ENCODE results near the gene ATPAF1.
"Not testable (repeated sequence)": the region's sequence is repeated elsewhere in the genome, so short reads cannot be mapped to it uniquely, and the experiment has no call there.

The ATPAF1 gene

DNA sequence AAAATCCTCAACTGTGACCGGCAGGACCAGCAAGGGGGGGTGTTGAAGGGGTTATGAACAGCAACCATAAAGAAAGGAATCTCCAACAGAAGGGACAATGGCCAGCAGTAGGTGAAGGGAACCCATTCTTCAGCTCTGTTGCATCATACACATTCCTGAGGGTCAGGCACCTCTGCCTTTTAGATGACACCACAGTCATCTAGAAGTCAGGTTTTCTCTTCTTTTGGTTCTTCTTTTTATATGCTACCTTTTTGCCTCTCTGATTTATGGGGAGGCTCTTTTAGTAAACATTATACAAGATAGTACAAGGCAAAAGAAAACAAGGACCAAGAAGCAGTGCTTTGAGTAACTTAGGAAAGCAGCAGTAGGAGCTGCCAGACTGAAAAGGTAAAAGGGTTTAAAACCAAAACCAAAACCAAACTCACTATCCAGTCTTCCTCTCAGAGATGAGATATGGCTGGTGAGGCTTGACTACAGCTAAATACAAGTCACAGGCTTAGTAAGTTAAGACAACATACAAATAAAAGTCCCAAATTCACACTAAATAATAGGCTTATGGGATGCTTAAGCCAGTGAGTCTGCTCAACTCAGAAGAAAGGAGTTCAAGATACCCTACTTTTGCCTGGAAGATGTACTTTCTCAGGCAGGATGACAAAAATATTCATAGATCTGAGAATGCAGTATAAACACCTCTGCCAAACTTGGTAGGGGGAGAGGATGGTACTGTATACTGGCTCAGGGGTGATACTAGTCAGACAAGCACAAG lies 7.6 kb upstream of the ATPAF1 start:
- H3K27me3 ChIP-seq (ENCODE audit: control insufficient read depth, insufficient read depth, low read length): no peaks in the 10 kb centered on the region
- H3K9ac ChIP-seq (ENCODE audit: low read length): no peak overlapping the region
- no peak overlapping the region for H3K4me3 ChIP-seq (ENCODE audit: low read length)
- peaks cover 2% of the 10 kb centered on the region for H3K36me3 ChIP-seq (ENCODE audit: control insufficient read depth, insufficient read depth, low read length)
- no peaks in the 10 kb centered on the region for H3K4me1 ChIP-seq (ENCODE audit: control insufficient read depth, insufficient read depth, low read length)
- no peak overlapping the region for H3K27ac ChIP-seq (ENCODE audit: low read depth, low read length)

DNA sequence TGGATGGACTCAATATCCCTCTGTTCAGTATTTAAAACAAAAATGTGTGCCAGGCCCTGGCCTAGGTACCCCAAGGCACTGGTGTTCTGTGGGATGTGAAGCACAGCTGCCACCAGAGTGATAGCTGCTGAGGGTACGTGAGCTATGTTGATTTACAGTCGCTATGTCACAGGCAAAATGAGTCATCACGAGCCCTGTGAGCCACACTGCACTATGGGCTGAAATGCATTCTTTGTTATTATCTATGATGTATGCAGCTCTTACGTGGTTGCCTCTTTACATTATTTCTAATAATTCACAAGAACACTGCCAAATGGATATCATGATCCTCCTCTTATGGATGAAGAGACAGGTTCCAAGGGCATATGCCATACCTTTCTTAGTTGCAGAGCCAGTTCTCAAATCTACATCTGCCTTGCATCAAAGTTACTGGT lies 5.6 kb upstream of the ATPAF1 start:
- Histone ChIP-seq H3K4me3 (ENCODE audit: low read length) (no peak overlapping the region), H3K27ac (ENCODE audit: low read depth, low read length) (no peak overlapping the region), H3K4me1 (ENCODE audit: control insufficient read depth, insufficient read depth, low read length) (no peaks in the 10 kb centered on the region), H3K27me3 (ENCODE audit: control insufficient read depth, insufficient read depth, low read length) (no peaks in the 10 kb centered on the region), H3K9ac (ENCODE audit: low read length) (no peak overlapping the region), H3K36me3 (ENCODE audit: control insufficient read depth, insufficient read depth, low read length) (peaks cover 2% of the 10 kb centered on the region)

DNA sequence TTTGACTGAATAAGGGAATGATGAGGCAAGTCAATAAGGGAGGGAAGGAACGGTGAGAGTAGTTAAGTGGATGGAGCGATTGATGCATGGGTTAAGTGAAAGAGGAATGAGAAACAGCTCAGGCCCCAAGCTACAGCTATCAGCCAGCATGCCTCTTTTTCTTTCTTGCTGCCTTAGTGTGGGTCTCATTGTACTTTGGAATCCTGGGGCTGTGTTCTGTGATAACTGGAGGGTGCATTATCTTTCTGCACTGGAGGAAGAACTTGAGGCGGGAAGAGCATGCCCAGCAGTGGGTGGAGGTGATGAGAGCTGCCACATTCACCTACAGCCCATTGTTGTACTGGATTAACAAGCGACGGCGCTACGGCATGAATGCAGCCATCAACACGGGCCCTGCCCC lies 4.5 kb upstream of the ATPAF1 start:
- Histone ChIP-seq H3K36me3 (ENCODE audit: control insufficient read depth, insufficient read depth, low read length) (peaks cover 2% of the 10 kb centered on the region), H3K4me3 (ENCODE audit: low read length) (no peak overlapping the region), H3K9ac (ENCODE audit: low read length) (no peak overlapping the region), H3K4me1 (ENCODE audit: control insufficient read depth, insufficient read depth, low read length) (no peaks in the 10 kb centered on the region), H3K27me3 (ENCODE audit: control insufficient read depth, insufficient read depth, low read length) (no peaks in the 10 kb centered on the region), H3K27ac (ENCODE audit: low read depth, low read length) (no peak overlapping the region)

DNA sequence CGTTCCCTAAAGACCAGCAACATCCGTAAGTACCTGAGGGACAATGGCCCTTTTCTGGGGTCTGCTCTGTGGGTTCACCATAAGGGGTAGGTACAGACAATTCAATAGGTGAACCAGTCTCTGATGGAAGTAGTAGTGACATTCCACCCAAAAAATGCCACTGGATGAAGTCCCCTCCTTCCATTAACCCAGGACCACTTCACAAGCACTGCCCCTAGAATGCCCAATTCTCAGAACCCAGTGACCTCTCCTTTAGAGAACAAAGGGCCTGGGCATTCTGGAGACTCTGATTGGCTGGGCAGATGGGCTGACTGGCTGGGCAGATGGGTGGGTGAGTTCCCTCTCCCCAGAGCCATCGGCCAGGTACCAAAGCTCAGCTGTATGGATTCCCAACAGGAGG lies 3.4 kb upstream of the ATPAF1 start, which contains the start of gene TEX38:
Gene TEX38 (plus strand): TSS at position 301 of the 400 bp plus-strand sequence. CDS start 81 bp downstream, at position 382.
- H3K27ac ChIP-seq (ENCODE audit: low read depth, low read length): no peak within 1 kb of the TSS
- no peak within 1 kb of the TSS for H3K4me3 ChIP-seq (ENCODE audit: low read length)
- H3K27me3 ChIP-seq (ENCODE audit: control insufficient read depth, insufficient read depth, low read length): no peaks in the 10 kb centered on the region
- H3K36me3 ChIP-seq (ENCODE audit: control insufficient read depth, insufficient read depth, low read length): no peaks in the 10 kb centered on the region
- H3K4me1 ChIP-seq (ENCODE audit: control insufficient read depth, insufficient read depth, low read length): peaks cover 9% of the 10 kb centered on the region
- H3K9ac ChIP-seq (ENCODE audit: low read length): no peak within 1 kb of the TSS

DNA sequence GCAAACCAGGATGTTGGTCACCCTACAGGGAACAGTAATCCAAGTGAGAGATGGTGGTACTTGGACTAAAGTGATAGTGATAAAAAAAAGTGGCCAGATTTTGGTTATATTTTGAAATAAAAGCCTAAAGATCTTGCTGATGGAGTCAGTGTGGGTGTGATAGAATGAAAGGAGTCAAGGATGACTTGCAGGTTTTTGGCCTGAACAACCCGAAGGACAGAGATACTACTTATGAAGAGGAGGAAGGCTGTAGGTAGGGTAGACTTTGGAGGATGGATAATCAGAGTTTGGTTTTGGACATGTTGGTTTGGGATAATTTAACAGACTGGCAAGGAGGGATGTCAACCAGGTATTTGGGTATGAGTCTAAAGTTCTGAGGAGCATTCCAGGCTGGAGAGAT lies 2.0 kb upstream of the ATPAF1 start:
- no peak overlapping the region for H3K4me3 ChIP-seq (ENCODE audit: low read length)
- no peak overlapping the region for H3K9ac ChIP-seq (ENCODE audit: low read length)
- peaks cover 15% of the 10 kb centered on the region for H3K4me1 ChIP-seq (ENCODE audit: control insufficient read depth, insufficient read depth, low read length)
- peaks cover 1% of the 10 kb centered on the region for H3K36me3 ChIP-seq (ENCODE audit: control insufficient read depth, insufficient read depth, low read length)
- H3K27me3 ChIP-seq (ENCODE audit: control insufficient read depth, insufficient read depth, low read length): no peaks in the 10 kb centered on the region
- H3K27ac ChIP-seq (ENCODE audit: low read depth, low read length): no peak overlapping the region

DNA sequence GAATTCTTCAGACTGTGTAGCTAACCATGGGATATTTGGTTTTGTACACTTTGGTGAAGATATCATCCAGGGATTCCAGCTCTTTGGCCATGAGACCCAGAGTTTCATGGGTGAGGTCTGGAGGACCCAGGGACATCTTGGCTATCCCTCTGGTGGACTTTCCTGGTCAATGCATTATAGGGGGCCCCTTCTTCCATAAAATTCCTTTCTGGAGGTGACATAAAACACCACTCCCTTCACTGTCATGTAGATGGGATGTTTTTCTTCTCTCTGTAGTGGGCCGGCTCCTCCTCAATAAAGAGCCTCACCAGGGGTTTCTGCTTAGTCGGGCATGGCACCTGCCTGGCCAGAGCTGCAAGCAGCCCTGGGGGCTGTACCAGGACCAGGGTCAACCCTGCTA lies 2.2 kb downstream of the ATPAF1 start:
- Histone ChIP-seq H3K27me3 (ENCODE audit: control insufficient read depth, insufficient read depth, low read length) (no peaks in the 10 kb centered on the region), H3K27ac (ENCODE audit: low read depth, low read length) (no peak overlapping the region), H3K9ac (ENCODE audit: low read length) (no peak overlapping the region), H3K36me3 (ENCODE audit: control insufficient read depth, insufficient read depth, low read length) (peaks cover 5% of the 10 kb centered on the region), H3K4me1 (ENCODE audit: control insufficient read depth, insufficient read depth, low read length) (peaks cover 15% of the 10 kb centered on the region), H3K4me3 (ENCODE audit: low read length) (no peak overlapping the region)

DNA sequence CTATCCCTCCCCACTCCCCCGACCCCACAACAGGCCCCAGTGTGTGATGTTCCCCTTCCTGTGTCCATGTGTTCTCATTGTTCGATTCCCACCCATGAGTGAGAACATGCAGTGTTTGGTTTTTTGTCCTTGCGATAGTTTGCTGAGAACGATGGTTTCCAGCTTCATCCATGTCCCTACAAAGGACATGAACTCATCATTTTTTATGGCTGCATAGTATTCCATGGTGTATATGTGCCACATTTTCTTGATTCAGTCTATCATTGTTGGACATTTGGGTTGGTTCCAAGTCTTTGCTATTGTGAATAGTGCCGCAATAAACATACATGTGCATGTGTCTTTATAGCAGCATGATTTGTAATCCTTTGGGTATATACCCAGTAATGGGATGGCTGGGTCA lies 5.2 kb downstream of the ATPAF1 start:
- not testable (repeated sequence) for H3K27ac ChIP-seq (ENCODE audit: low read depth, low read length); H3K36me3 ChIP-seq (ENCODE audit: control insufficient read depth, insufficient read depth, low read length); H3K4me3 ChIP-seq (ENCODE audit: low read length); H3K9ac ChIP-seq (ENCODE audit: low read length); H3K27me3 ChIP-seq (ENCODE audit: control insufficient read depth, insufficient read depth, low read length)
- peaks cover 15% of the 10 kb centered on the region for H3K4me1 ChIP-seq (ENCODE audit: control insufficient read depth, insufficient read depth, low read length)

DNA sequence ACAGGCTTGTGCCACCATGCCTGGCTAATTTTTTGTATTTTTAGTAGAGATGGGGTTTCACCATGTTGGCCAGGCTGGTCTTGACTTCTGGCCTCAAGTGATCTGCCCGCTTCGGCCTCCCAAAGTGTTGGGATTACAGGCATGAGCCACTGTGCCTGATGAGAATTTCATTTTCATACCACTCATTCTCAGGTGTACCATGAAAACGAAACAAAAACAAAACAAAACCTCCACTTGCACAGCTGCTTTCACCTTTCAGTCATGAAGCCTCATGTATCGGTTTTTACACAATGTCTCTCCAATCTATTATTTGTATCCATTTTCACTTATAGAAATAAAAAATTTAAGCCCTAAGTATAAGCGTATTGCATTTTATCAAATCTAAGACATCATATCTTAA lies 8.0 kb downstream of the ATPAF1 start:
- not testable (repeated sequence) for H3K27me3 ChIP-seq (ENCODE audit: control insufficient read depth, insufficient read depth, low read length); H3K27ac ChIP-seq (ENCODE audit: low read depth, low read length); H3K36me3 ChIP-seq (ENCODE audit: control insufficient read depth, insufficient read depth, low read length)

DNA sequence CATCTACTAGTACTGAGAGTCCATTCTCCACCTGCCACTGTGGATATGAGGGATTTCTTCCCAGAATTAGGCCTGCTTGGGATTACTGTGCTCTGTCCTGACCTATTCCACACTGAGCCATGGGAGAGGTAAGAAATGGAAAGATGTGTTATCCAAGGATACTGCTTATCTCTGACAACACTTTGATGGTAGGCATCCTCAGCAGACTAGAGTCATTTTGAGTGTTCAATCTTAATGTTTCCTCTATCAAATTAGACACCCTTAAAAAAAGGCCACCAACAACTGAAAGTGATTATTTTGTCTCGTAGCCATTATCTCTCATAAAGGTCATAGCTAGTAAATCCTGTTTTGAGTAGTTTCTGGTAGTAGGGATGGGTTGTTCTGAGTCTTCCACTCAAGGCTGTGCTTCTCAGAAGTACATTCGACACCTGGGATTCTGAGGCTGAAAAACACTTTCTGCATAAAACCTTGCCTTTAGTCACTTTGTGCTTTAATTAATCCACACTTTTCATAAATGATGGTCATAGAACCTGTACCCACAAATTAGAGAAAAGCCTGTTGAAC lies 8.8 kb downstream of the ATPAF1 start:
- H3K9ac ChIP-seq (ENCODE audit: low read length): no peak overlapping the region

More for the DNA sequence above, 8.0 kb downstream of the ATPAF1 start:
- not testable (repeated sequence) for H3K9ac ChIP-seq (ENCODE audit: low read length); H3K4me3 ChIP-seq (ENCODE audit: low read length); H3K4me1 ChIP-seq (ENCODE audit: control insufficient read depth, insufficient read depth, low read length)

DNA sequence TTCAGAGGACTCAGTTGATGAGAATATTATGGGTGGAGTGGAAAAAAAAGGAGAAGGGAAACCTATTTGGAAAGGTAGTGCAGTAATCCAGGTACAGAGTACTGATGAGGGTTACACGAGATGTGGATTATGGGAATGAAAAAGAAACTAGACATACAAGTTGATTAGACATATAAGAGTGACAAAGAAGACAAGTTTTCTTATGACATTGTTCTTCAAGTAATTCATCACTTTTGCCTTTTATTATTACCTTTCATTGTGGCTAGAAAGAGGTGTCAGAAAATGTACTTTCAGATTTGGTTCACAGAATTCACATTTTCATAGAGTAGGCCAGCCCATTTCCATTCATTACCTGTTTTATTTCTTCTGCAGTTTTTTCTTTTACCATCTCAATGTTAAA lies 10.4 kb downstream of the ATPAF1 start:
- Histone ChIP-seq H3K27ac (ENCODE audit: low read depth, low read length) (no peak overlapping the region), H3K4me1 (ENCODE audit: control insufficient read depth, insufficient read depth, low read length) (peaks cover 6% of the 10 kb centered on the region), H3K27me3 (ENCODE audit: control insufficient read depth, insufficient read depth, low read length) (no peaks in the 10 kb centered on the region), H3K4me3 (ENCODE audit: low read length) (no peak overlapping the region), H3K36me3 (ENCODE audit: control insufficient read depth, insufficient read depth, low read length) (peaks cover 4% of the 10 kb centered on the region), H3K9ac (ENCODE audit: low read length) (no peak overlapping the region)

More for the DNA sequence above, 8.8 kb downstream of the ATPAF1 start:
- Histone ChIP-seq H3K36me3 (ENCODE audit: control insufficient read depth, insufficient read depth, low read length) (peaks cover 4% of the 10 kb centered on the region), H3K27me3 (ENCODE audit: control insufficient read depth, insufficient read depth, low read length) (no peaks in the 10 kb centered on the region), H3K4me1 (ENCODE audit: control insufficient read depth, insufficient read depth, low read length) (no peaks in the 10 kb centered on the region), H3K27ac (ENCODE audit: low read depth, low read length) (no peak overlapping the region), H3K4me3 (ENCODE audit: low read length) (no peak overlapping the region)

DNA sequence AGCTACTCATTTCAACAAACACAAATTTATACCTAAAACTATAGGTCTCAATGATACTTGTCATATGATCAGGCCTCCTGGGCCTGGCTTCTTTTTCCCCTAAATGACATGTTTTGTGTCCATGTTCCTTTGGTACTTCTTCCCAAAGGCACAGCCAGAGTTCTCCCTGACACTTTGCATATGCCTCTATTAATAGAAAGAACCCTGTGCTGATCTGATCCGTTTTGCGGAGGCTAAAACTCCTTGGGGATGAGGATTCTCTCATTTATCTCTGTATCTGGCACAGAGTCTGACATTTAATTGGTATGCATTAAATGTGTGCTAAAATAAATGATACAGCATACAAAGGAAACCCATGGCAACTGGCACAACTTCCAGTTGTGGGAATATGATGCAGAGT lies 11.5 kb downstream of the ATPAF1 start:
- no peak overlapping the region for H3K4me3 ChIP-seq (ENCODE audit: low read length)
- no peak overlapping the region for H3K27ac ChIP-seq (ENCODE audit: low read depth, low read length)
- H3K4me1 ChIP-seq (ENCODE audit: control insufficient read depth, insufficient read depth, low read length): peaks cover 10% of the 10 kb centered on the region
- H3K36me3 ChIP-seq (ENCODE audit: control insufficient read depth, insufficient read depth, low read length): peaks cover 4% of the 10 kb centered on the region
- H3K27me3 ChIP-seq (ENCODE audit: control insufficient read depth, insufficient read depth, low read length): no peaks in the 10 kb centered on the region
- no peak overlapping the region for H3K9ac ChIP-seq (ENCODE audit: low read length)

DNA sequence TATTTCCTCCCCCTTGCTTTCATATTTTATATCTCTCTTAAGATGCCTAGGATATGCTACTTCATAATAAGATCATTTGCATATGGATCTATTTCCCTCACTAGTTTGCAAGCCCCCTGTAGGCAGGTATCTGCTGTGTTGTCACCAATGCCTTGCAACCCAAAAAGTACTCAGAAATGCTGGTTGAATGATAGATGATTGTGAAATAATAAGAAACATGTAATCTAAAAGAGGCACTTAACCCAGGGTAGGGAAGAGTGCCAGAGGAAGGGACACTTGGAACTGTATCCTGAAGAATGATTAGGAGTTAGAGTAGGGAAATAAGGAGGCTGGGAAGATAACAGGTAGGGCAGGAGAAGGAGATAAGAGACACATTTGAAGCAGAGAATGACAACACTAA lies 12.3 kb downstream of the ATPAF1 start:
- peaks cover 4% of the 10 kb centered on the region for H3K36me3 ChIP-seq (ENCODE audit: control insufficient read depth, insufficient read depth, low read length)
- H3K4me1 ChIP-seq (ENCODE audit: control insufficient read depth, insufficient read depth, low read length): peaks cover 10% of the 10 kb centered on the region
- H3K9ac ChIP-seq (ENCODE audit: low read length): no peak overlapping the region
- no peaks in the 10 kb centered on the region for H3K27me3 ChIP-seq (ENCODE audit: control insufficient read depth, insufficient read depth, low read length)
- no peak overlapping the region for H3K27ac ChIP-seq (ENCODE audit: low read depth, low read length)
- H3K4me3 ChIP-seq (ENCODE audit: low read length): no peak overlapping the region

DNA sequence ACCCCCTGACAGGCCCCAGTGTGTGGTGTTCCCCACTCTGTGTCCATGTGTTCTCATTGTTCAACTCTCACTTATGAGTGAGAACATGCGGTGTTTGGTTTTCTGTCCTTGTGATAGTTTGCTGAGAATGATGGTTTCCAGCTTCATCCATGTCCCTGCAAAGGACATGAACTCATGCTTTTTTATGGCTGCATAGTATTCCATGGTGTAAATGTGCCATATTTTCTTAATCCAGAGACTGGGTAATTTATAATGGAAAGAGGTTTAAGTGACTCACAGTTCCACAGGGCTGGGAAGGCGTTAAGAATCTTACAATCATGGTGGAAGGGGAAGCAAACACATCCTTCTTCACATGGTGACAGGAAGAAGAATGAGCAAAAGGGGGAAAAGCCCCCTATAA lies 13.5 kb downstream of the ATPAF1 start:
- not testable (repeated sequence) for H3K27me3 ChIP-seq (ENCODE audit: control insufficient read depth, insufficient read depth, low read length); H3K4me1 ChIP-seq (ENCODE audit: control insufficient read depth, insufficient read depth, low read length); H3K36me3 ChIP-seq (ENCODE audit: control insufficient read depth, insufficient read depth, low read length); H3K27ac ChIP-seq (ENCODE audit: low read depth, low read length); H3K4me3 ChIP-seq (ENCODE audit: low read length); H3K9ac ChIP-seq (ENCODE audit: low read length)
